Trophoblast cell (in vitro differentiated cells and primary cell): ENCODE results near the gene PLEKHO2.
A peak's percentile ranks its signal among the peaks of the same experiment; 100 is the strongest.

Experiments used
- DNase-seq, 2 donors: peaks; one replicate each; pipeline ENCODE4 v3.0.0-alpha.2; 2016
- H2AFZ ChIP-seq: 2 replicates; pipeline ENCODE4 v1.6.1; 2013; ENCODE audit warnings: low read length, moderate library complexity, mild to moderate bottlenecking; ENCODE audit not compliant: insufficient read depth, poor library complexity
- H2AK5ac ChIP-seq: 2 replicates; pipeline ENCODE4 v1.6.1; 2013; ENCODE audit warnings: mild to moderate bottlenecking, low read length
- H2BK120ac ChIP-seq: 2 replicates; pipeline ENCODE4 v1.6.1; 2013; ENCODE audit warnings: low read length, mild to moderate bottlenecking, moderate library complexity; ENCODE audit not compliant: insufficient read depth, poor library complexity
- H2BK12ac ChIP-seq: 2 replicates; pipeline ENCODE4 v1.6.1; 2013; ENCODE audit warnings: mild to moderate bottlenecking, low read length, moderate library complexity
- H2BK5ac ChIP-seq: 2 replicates; pipeline ENCODE4 v1.6.1; 2013; ENCODE audit warnings: low read length, low read depth, moderate library complexity, mild to moderate bottlenecking; ENCODE audit not compliant: poor library complexity
- H3K14ac ChIP-seq: 2 replicates; pipeline ENCODE4 v1.6.1; 2013; ENCODE audit warnings: mild to moderate bottlenecking, low read length
- H3K18ac ChIP-seq: 2 replicates; pipeline ENCODE4 v1.6.1; 2013; ENCODE audit warnings: mild to moderate bottlenecking, low read length
- H3K23ac ChIP-seq: 2 replicates; pipeline ENCODE4 v1.6.1; 2013; ENCODE audit warnings: low read length
- H3K27ac ChIP-seq: 2 replicates; pipeline ENCODE4 v1.5.1; 2013; ENCODE audit warnings: low read depth, mild to moderate bottlenecking, inconsistent platforms, low read length, moderate library complexity
- H3K27me3 ChIP-seq: 2 replicates; pipeline ENCODE4 v1.6.1; 2013; ENCODE audit warnings: inconsistent platforms, mild to moderate bottlenecking, low read length, moderate library complexity; ENCODE audit not compliant: insufficient read depth
- H3K36me3 ChIP-seq, 2 experiments: 1 replicate in 1 of 2; 2 replicates in 1 of 2; pipeline ENCODE4 v1.6.1; 2013; ENCODE audit warnings: low read length in 2 of 2, mild to moderate bottlenecking in 2 of 2, moderate library complexity in 1 of 2; ENCODE audit not compliant: insufficient read depth in 2 of 2, control insufficient read depth in 1 of 2
- H3K4ac ChIP-seq: 2 replicates; pipeline ENCODE4 v1.6.1; 2013; ENCODE audit warnings: low read depth, mild to moderate bottlenecking, low read length, moderate library complexity
- H3K4me1 ChIP-seq, 2 experiments: 1 replicate in 1 of 2; 2 replicates in 1 of 2; pipeline ENCODE4 v1.6.1; 2013; ENCODE audit warnings: low read length in 2 of 2, mild to moderate bottlenecking in 2 of 2, moderate library complexity in 1 of 2; ENCODE audit not compliant: insufficient read depth in 2 of 2, control insufficient read depth in 1 of 2
- H3K4me2 ChIP-seq: 2 replicates; pipeline ENCODE4 v1.6.1; 2013; ENCODE audit warnings: inconsistent platforms, mild to moderate bottlenecking, low read length, moderate library complexity
- H3K4me3 ChIP-seq: 2 replicates; pipeline ENCODE4 v1.5.1; 2013; ENCODE audit warnings: mild to moderate bottlenecking, low read depth, low read length, inconsistent platforms
- H3K79me1 ChIP-seq: one replicate; pipeline ENCODE4 v1.6.1; 2013; ENCODE audit warnings: low read length
- H3K79me2 ChIP-seq: 2 replicates; pipeline ENCODE4 v1.6.1; 2013; ENCODE audit warnings: low read length, mild to moderate bottlenecking; ENCODE audit not compliant: control insufficient read depth, insufficient read depth, poor library complexity
- H3K9ac ChIP-seq: 2 replicates; pipeline ENCODE4 v1.6.1; 2013; ENCODE audit warnings: mild to moderate bottlenecking, low read length
- H3K9me3 ChIP-seq: 2 replicates; pipeline ENCODE4 v1.6.1; 2013; ENCODE audit warnings: low read depth, mild to moderate bottlenecking, control low read depth, inconsistent platforms, low read length; ENCODE audit not compliant: insufficient read depth
- H4K12ac ChIP-seq: 2 replicates; pipeline ENCODE4 v1.6.1; 2013; ENCODE audit warnings: low read depth, mild to moderate bottlenecking, low read length, moderate library complexity
- H4K8ac ChIP-seq: 2 replicates; pipeline ENCODE4 v1.6.1; 2013; ENCODE audit warnings: low read depth, mild to moderate bottlenecking, low read length, moderate library complexity
- H4K91ac ChIP-seq: one replicate; pipeline ENCODE4 v1.6.1; 2013; ENCODE audit warnings: low read depth, mild to moderate bottlenecking, low read length, moderate library complexity
- WGBS: extraction: QIAGEN DNeasy Blood & Tissue Kit; methylation state at CpG from one replicate; pipeline ENCODE4 v1.1.7; 2013; ENCODE audit warnings: missing lambda C conversion rate; ENCODE audit not compliant: insufficient read length, insufficient coverage; ENCODE audit errors: extremely low coverage; 5-methylcytosine and 5-hydroxymethylcytosine counted together

Gene PLEKHO2

GRCh38 chr15:64844576-64845145 lies 2.9 kb downstream of the PLEKHO2 start:
- peak overlapping the region; percentile 34 for H3K4me2 ChIP-seq
- no peak overlapping the region for H2BK120ac ChIP-seq
- H3K27ac ChIP-seq = no peak overlapping the region
- peaks cover 8% of the 10 kb centered on the region for H3K79me2 ChIP-seq
- no peak overlapping the region for H4K91ac ChIP-seq
- no peak overlapping the region for H3K9ac ChIP-seq
- H3K4me3 ChIP-seq = no peak overlapping the region
- no CpG with 5 or more reads among the region's 8 CpGs for WGBS
- H2AK5ac ChIP-seq = no peak overlapping the region
- H2AFZ ChIP-seq = no peak overlapping the region
- peaks cover 2 to 11% of the 10 kb centered on the region in 2 experiments for H3K36me3 ChIP-seq
- H3K4ac ChIP-seq = no peak overlapping the region
- H3K9me3 ChIP-seq = no peaks in the 10 kb centered on the region
- H3K79me1 ChIP-seq = peaks cover 13% of the 10 kb centered on the region
- H3K4me1 ChIP-seq = peaks cover 31 to 35% of the 10 kb centered on the region in 2 experiments
- no peak overlapping the region for H4K12ac ChIP-seq
- H3K27me3 ChIP-seq = no peaks in the 10 kb centered on the region
- H3K14ac ChIP-seq = no peak overlapping the region
- H2BK5ac ChIP-seq = no peak overlapping the region
- no peak overlapping the region for H3K23ac ChIP-seq
- no peak overlapping the region for H2BK12ac ChIP-seq
- no peak overlapping the region for H4K8ac ChIP-seq
- DNase-seq = no peak
- H3K18ac ChIP-seq = no peak overlapping the region

- Histone ChIP-seq H3K18ac (no peak overlapping the region), H3K9me3 (no peaks in the 10 kb centered on the region), H3K79me1 (peaks cover 13% of the 10 kb centered on the region), H4K91ac (no peak overlapping the region), H3K27ac (no peak overlapping the region), H3K4ac (no peak overlapping the region), H3K4me3 (no peak overlapping the region), H2BK5ac (no peak overlapping the region), H4K8ac (no peak overlapping the region), H3K4me1 (peaks cover 31 to 35% of the 10 kb centered on the region in 2 experiments), H3K23ac (no peak overlapping the region), H3K4me2 (no peak overlapping the region), H3K79me2 (peaks cover 8% of the 10 kb centered on the region), H2AK5ac (no peak overlapping the region), H4K12ac (no peak overlapping the region), H2AFZ (no peak overlapping the region), H3K14ac (no peak overlapping the region), H3K27me3 (no peaks in the 10 kb centered on the region), H2BK120ac (no peak overlapping the region), H3K36me3 (peaks cover 2 to 11% of the 10 kb centered on the region in 2 experiments), H3K9ac (no peak overlapping the region), H2BK12ac (no peak overlapping the region)
- DNase-seq = no peak
- no CpG with 5 or more reads among the region's 2 CpGs for WGBS
Observed at GRCh38 chr15:64845183-64845611, 3.5 kb downstream of the PLEKHO2 start.

GRCh38 chr15:64845831-64846595 lies 4.3 kb downstream of the PLEKHO2 start:
- Histone ChIP-seq H2AK5ac (no peak overlapping the region), H3K79me1 (peaks cover 13% of the 10 kb centered on the region), H3K4ac (peak overlapping the region; percentile 38), H2AFZ (no peak overlapping the region), H3K27me3 (no peaks in the 10 kb centered on the region), H2BK12ac (no peak overlapping the region), H3K18ac (peak overlapping the region; percentile 22), H4K91ac (no peak overlapping the region), H3K4me1 (peaks cover 34% of the 10 kb centered on the region in 2 experiments), H3K9ac (no peak overlapping the region), H3K4me2 (no peak overlapping the region), H3K23ac (no peak overlapping the region), H4K12ac (no peak overlapping the region), H3K36me3 (peaks cover 2 to 11% of the 10 kb centered on the region in 2 experiments), H3K9me3 (no peaks in the 10 kb centered on the region), H3K4me3 (no peak overlapping the region), H2BK5ac (no peak overlapping the region), H2BK120ac (no peak overlapping the region), H3K14ac (no peak overlapping the region), H3K79me2 (peaks cover 7% of the 10 kb centered on the region), H4K8ac (no peak overlapping the region), H3K27ac (no peak overlapping the region)
- DNase-seq = no peak
- no CpG with 5 or more reads among the region's 13 CpGs for WGBS

GRCh38 chr15:64847016-64847415 lies 5.3 kb downstream of the PLEKHO2 start:
- Histone ChIP-seq H3K9ac (no peak overlapping the region), H2BK12ac (no peak overlapping the region), H3K4me1 (peaks cover 40 to 41% of the 10 kb centered on the region in 2 experiments), H3K4me2 (no peak overlapping the region), H3K36me3 (peaks cover 2 to 11% of the 10 kb centered on the region in 2 experiments), H3K79me1 (peaks cover 13% of the 10 kb centered on the region), H3K18ac (no peak overlapping the region), H3K14ac (no peak overlapping the region), H2BK5ac (no peak overlapping the region), H2AK5ac (no peak overlapping the region), H3K27ac (no peak overlapping the region), H3K4me3 (no peak overlapping the region), H3K9me3 (no peaks in the 10 kb centered on the region), H2BK120ac (no peak overlapping the region), H3K27me3 (no peaks in the 10 kb centered on the region), H3K4ac (no peak overlapping the region), H4K91ac (no peak overlapping the region), H3K23ac (no peak overlapping the region), H3K79me2 (peaks cover 4% of the 10 kb centered on the region), H4K8ac (no peak overlapping the region), H4K12ac (no peak overlapping the region), H2AFZ (no peak overlapping the region)
- DNase-seq = no peak
- WGBS = no CpG with 5 or more reads among the region's 3 CpGs
